Bronchial epithelial cell (primary cell): ENCODE data around the gene CDON. TPM values are rescaled to one million over a fixed set of nuclear protein-coding genes. Genes with fewer than 3 reads are reported as not detected.

Source experiments
- DNase-seq: peaks from one replicate; pipeline ENCODE4 v3.0.0-alpha.2; 2010; ENCODE audit warnings: low read depth
- FAIRE-seq: peaks from 2 replicates; lab custom pipeline; 2011; peaks lifted over from hg19 to GRCh38; lab: Jason Lieb, UNC
- H3K27me3 ChIP-seq: 2 replicates; pipeline ENCODE4 v1.5.1; 2011; ENCODE audit warnings: low read length; ENCODE audit not compliant: control insufficient read depth, insufficient read depth
- H3K36me3 ChIP-seq: 2 replicates; pipeline ENCODE4 v1.5.1; 2011; ENCODE audit warnings: low read length; ENCODE audit not compliant: control insufficient read depth, insufficient read depth
- H3K4me3 ChIP-seq: 2 replicates; pipeline ENCODE4 v1.5.1; 2011; ENCODE audit warnings: mild to moderate bottlenecking, low read depth, low read length, control low read depth
- CTCF ChIP-seq: IDR thresholded peaks from 2 replicates; pipeline ENCODE4 v1.5.1; 2011; ENCODE audit warnings: mild to moderate bottlenecking, moderate library complexity, low read length, control low read depth, inconsistent platforms; ENCODE audit not compliant: insufficient read depth, severe bottlenecking
- total RNA-seq: library from RNA; depleted of rRNA; stranded (reverse); fragments of >200 nt; gene quantifications from 2 replicates; pipeline ENCODE4 v1.2.1, GENCODE V29; 2014

Gene CDON
- total RNA-seq, 1 donor from 2014 or later, result 2.9 TPM

- TF ChIP-seq CTCF, result no peak
- FAIRE-seq (no peak), DNase-seq (no peak)
- no peaks in the 10 kb centered on the region for H3K36me3 ChIP-seq
- H3K27me3 ChIP-seq, result peaks cover 2% of the 10 kb centered on the region
- H3K4me3 ChIP-seq, result no peak overlapping the region
Measured at GRCh38 chr11:126101251-126101929, 38.7 kb upstream of the CDON start.

- no peak for FAIRE-seq
- no peak overlapping the region for H3K4me3 ChIP-seq
- TF ChIP-seq CTCF, result no peak
Measured at GRCh38 chr11:126100716-126101115, 38.0 kb upstream of the CDON start.

GRCh38 chr11:126098204-126098769, 35.6 kb upstream of the CDON start:
- Histone ChIP-seq H3K27me3 (peaks cover 2% of the 10 kb centered on the region), H3K36me3 (no peaks in the 10 kb centered on the region), H3K4me3 (no peak overlapping the region)
- FAIRE-seq (no peak), DNase-seq (no peak)
- no peak for TF ChIP-seq CTCF

More at GRCh38 chr11:126100716-126101115, 38.0 kb upstream of the CDON start:
- H3K27me3 ChIP-seq, result peaks cover 2% of the 10 kb centered on the region
- H3K36me3 ChIP-seq, result no peaks in the 10 kb centered on the region
- DNase-seq, result no peak

- Histone ChIP-seq H3K27me3 (peaks cover 2% of the 10 kb centered on the region), H3K36me3 (no peaks in the 10 kb centered on the region), H3K4me3 (no peak overlapping the region)
- TF ChIP-seq CTCF, result no peak
- FAIRE-seq, result no peak
- no peak for DNase-seq
Measured at GRCh38 chr11:126095745-126096144, 33.1 kb upstream of the CDON start.

GRCh38 chr11:126090452-126090851, 27.8 kb upstream of the CDON start:
- no peak overlapping the region for H3K4me3 ChIP-seq
- H3K36me3 ChIP-seq, result no peaks in the 10 kb centered on the region
- FAIRE-seq, result no peak
- peaks cover 2% of the 10 kb centered on the region for H3K27me3 ChIP-seq
- no peak for TF ChIP-seq CTCF
- DNase-seq, result no peak
